ENCODE results near the gene TNFRSF1B.

- TF ChIP-seq GATA1 (IDR thresholded peaks at IDR 0.05; ENCODE audit: low read depth, low read length) (no peak), POLR2A (IDR thresholded peaks at IDR 0.05; ENCODE audit: low read length) (no peak)
These were observed 30.1 kb downstream of the TNFRSF1B start for GRCh38 chr1:12196641-12197482.

Measured in erythroblast (primary cell).